ENCODE measurements around the gene RIIAD1.

DNA sequence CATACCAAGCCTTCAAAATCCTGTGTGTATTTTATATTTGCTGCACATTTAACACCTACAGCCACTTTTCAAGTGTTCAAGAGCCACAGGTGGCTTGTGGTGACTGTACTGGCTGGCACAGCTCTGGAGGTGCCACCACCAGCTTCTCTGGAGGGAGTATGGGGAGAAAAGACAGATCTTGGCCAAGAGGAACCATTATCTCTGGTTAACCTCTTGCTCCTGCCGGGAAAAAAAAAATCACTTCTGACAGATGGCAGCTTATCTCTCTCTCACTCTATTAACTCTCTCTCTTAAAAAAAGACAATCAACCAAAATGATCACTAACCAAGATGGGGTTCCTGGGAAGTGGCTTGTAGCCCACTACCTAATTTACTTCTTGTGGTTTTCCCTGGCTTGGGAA, 1.2 kb upstream of the RIIAD1 start:
- no peak for TF ChIP-seq EZH2phosphoT487 (IDR thresholded peaks at IDR 0.05; ENCODE audit: borderline replicate concordance, low read length)
- TF ChIP-seq, protein P1, sequence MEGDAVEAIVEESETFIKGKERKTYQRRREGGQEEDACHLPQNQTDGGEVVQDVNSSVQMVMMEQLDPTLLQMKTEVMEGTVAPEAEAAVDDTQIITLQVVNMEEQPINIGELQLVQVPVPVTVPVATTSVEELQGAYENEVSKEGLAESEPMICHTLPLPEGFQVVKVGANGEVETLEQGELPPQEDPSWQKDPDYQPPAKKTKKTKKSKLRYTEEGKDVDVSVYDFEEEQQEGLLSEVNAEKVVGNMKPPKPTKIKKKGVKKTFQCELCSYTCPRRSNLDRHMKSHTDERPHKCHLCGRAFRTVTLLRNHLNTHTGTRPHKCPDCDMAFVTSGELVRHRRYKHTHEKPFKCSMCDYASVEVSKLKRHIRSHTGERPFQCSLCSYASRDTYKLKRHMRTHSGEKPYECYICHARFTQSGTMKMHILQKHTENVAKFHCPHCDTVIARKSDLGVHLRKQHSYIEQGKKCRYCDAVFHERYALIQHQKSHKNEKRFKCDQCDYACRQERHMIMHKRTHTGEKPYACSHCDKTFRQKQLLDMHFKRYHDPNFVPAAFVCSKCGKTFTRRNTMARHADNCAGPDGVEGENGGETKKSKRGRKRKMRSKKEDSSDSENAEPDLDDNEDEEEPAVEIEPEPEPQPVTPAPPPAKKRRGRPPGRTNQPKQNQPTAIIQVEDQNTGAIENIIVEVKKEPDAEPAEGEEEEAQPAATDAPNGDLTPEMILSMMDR (IDR thresholded peaks at IDR 0.05; ENCODE audit: low read depth, low read length, poor library complexity, severe bottlenecking): no peak

All from DOHH2 (cell line).